HepG2 (cell line): ENCODE data around the gene VPS54. TPM values are rescaled to one million over a fixed set of nuclear protein-coding genes. Genes with fewer than 3 reads are reported as not detected.

Source experiments
- ATAC-seq: fragments of 200-7000 bp; cut with Tn5 transposase; 3 replicates; pipeline ENCODE4 v1.9.1; 2020; ENCODE audit warnings: mild to moderate bottlenecking, moderate library complexity
- BruUV-seq: library from RNA; stranded (reverse); fragments of 400-500 nt; replicated peaks from 2 replicates; lab custom pipeline; 2021; lab: Mats Ljungman, UMichigan
- CTCF ChIA-PET: fragments of 300-600 bp; formaldehyde crosslinking; extraction: SDS; loops from one replicate; lab custom pipeline; 2021; ENCODE audit warnings: low total read pairs, inconsistent platforms, low intra/inter-chr PET ratio; lab: Yijun Ruan, JAX
- POLR2A ChIA-PET: fragments of 350-600 bp; sonication (Branson Sonifier 250); formaldehyde crosslinking; loops from one replicate; lab custom pipeline; 2020; ENCODE audit warnings: antibody characterized with exemption, inconsistent platforms; lab: Yijun Ruan, JAX
- DNase-seq: peaks from one replicate; pipeline ENCODE4 v3.0.0-alpha.2; 2015; ENCODE audit warnings: low spot score
- FAIRE-seq: peaks from 3 replicates; lab custom pipeline; 2011; peaks lifted over from hg19 to GRCh38; lab: Jason Lieb, UNC
- H2AFZ ChIP-seq: one replicate; pipeline ENCODE4 v1.6.1; 2011; ENCODE audit warnings: low read length, inconsistent platforms
- H3K27ac ChIP-seq: fragments of 300-600 bp; 3 replicates; pipeline ENCODE4 v1.8.0; 2011; ENCODE audit warnings: mixed run types, mild to moderate bottlenecking, mixed read lengths, low read length, inconsistent platforms; ENCODE audit not compliant: insufficient read depth; ENCODE audit errors: extremely low read length
- H3K27me3 ChIP-seq, 2 experiments: fragments of 200-600 bp in 1 of 2; 2 replicates in 1 of 2; 3 replicates in 1 of 2; pipeline versions ENCODE4 v1.6.0 to v1.8.0; 2011; ENCODE audit warnings: low read length in 2 of 2, mild to moderate bottlenecking in 2 of 2, moderate library complexity in 2 of 2, inconsistent platforms in 1 of 2; ENCODE audit not compliant: insufficient read depth in 2 of 2, control insufficient read depth in 1 of 2
- H3K36me3 ChIP-seq, 2 experiments: fragments of 200-600 bp in 1 of 2; replicated peaks in 1 of 2; 2 replicates in 1 of 2; 3 replicates in 1 of 2; pipeline versions ENCODE4 v1.5.1 to v1.8.0; 2011; ENCODE audit warnings: low read length in 2 of 2, inconsistent platforms in 1 of 2; ENCODE audit not compliant: insufficient read depth in 2 of 2, control insufficient read depth in 1 of 2
- H3K4me1 ChIP-seq: 2 replicates; pipeline ENCODE4 v1.5.1; 2012; ENCODE audit warnings: low read length, inconsistent platforms; ENCODE audit not compliant: insufficient read depth
- H3K4me2 ChIP-seq: 2 replicates; pipeline ENCODE4 v1.6.0; 2011; ENCODE audit warnings: low read depth, low read length, inconsistent platforms
- H3K4me3 ChIP-seq, 3 experiments: fragments of 200-600 bp in 1 of 3; sonication (generic), shearing (Covaris generic) in 1 of 3; replicated peaks in 1 of 3; 2 replicates each; pipeline ENCODE4 v1.5.1; 2011 to 2016; ENCODE audit warnings: low read length in 3 of 3, inconsistent platforms in 2 of 3, low read depth in 2 of 3, mild to moderate bottlenecking in 2 of 3, control low read depth in 1 of 3, mixed read lengths in 1 of 3; ENCODE audit not compliant: insufficient read depth in 1 of 3
- H3K79me2 ChIP-seq: one replicate; pipeline ENCODE4 v1.6.1; 2011; ENCODE audit warnings: low read length, inconsistent platforms; ENCODE audit not compliant: insufficient read depth
- H3K9ac ChIP-seq: 2 replicates; pipeline ENCODE4 v1.6.0; 2011; ENCODE audit warnings: mild to moderate bottlenecking, low read depth, low read length, inconsistent platforms; ENCODE audit not compliant: insufficient read depth
- H3K9me3 ChIP-seq: 2 replicates; pipeline ENCODE4 v1.5.1; 2012; ENCODE audit warnings: mild to moderate bottlenecking, low read length
- H4K20me1 ChIP-seq: 2 replicates; pipeline ENCODE4 v1.6.0; 2011; ENCODE audit warnings: inconsistent platforms, mild to moderate bottlenecking, low read length, moderate library complexity; ENCODE audit not compliant: insufficient read depth
- BCL6 ChIP-seq: IDR thresholded peaks from 2 replicates; pipeline ENCODE4 v1.6.1; 2016; ENCODE audit warnings: missing genetic modification reagents, missing compliant biosample characterization
- CENPX ChIP-seq: sonication (generic); formaldehyde crosslinking; IDR thresholded peaks from 2 replicates; pipeline ENCODE4 v1.9.0; 2021; ENCODE audit warnings: mild to moderate bottlenecking, missing genetic modification reagents, moderate library complexity
- ELF3 ChIP-seq: IDR thresholded peaks from 2 replicates; pipeline ENCODE4 v1.6.1; 2016; ENCODE audit warnings: missing genetic modification reagents, missing compliant biosample characterization
- EP300 ChIP-seq, 3 experiments: sonication (generic) in 1 of 3; formaldehyde crosslinking in 1 of 3; IDR thresholded peaks; 2 replicates each; pipeline versions ENCODE4 v1.5.1 to v1.6.1; 2011 to 2020; ENCODE audit warnings: low read depth in 2 of 3, low read length in 2 of 3, borderline replicate concordance in 1 of 3, improper control_type of control experiment in 1 of 3, mild to moderate bottlenecking in 1 of 3, missing genetic modification reagents in 1 of 3, moderate library complexity in 1 of 3
- GATAD2A ChIP-seq: IDR thresholded peaks from 2 replicates; pipeline ENCODE4 v1.6.1; 2016
- GLI4 ChIP-seq: sonication (generic); formaldehyde crosslinking; IDR thresholded peaks from 2 replicates; pipeline ENCODE4 v1.5.1; 2020; ENCODE audit warnings: missing genetic modification reagents, mild to moderate bottlenecking, moderate library complexity, borderline replicate concordance
- HIC2 ChIP-seq: sonication (generic); formaldehyde crosslinking; IDR thresholded peaks from 2 replicates; pipeline ENCODE4 v1.9.0; 2022; ENCODE audit warnings: low read depth, missing genetic modification reagents
- KAT8 ChIP-seq: IDR thresholded peaks from 2 replicates; pipeline ENCODE4 v1.6.1; 2016; ENCODE audit warnings: missing genetic modification reagents, missing compliant biosample characterization
- ONECUT2 ChIP-seq: sonication (generic); formaldehyde crosslinking; IDR thresholded peaks from 2 replicates; pipeline ENCODE4 v1.4.0; 2020; ENCODE audit warnings: missing genetic modification reagents
- SALL2 ChIP-seq: sonication (generic); formaldehyde crosslinking; IDR thresholded peaks from 2 replicates; pipeline ENCODE4 v1.8.1; 2023; ENCODE audit warnings: mild to moderate bottlenecking, missing genetic modification reagents, inconsistent platforms
- SOX13 ChIP-seq, 3 experiments: fragments of 450-650 bp in 1 of 3; sonication (generic) in 1 of 3; formaldehyde crosslinking in 1 of 3; IDR thresholded peaks in 2 of 3; conservative IDR thresholded peaks in 1 of 3; 2 replicates each; pipeline versions ENCODE4 v1.5.0 to v1.6.1; 2016 to 2020; ENCODE audit warnings: antibody characterized with exemption in 1 of 3, mild to moderate bottlenecking in 1 of 3, missing compliant biosample characterization in 1 of 3, missing genetic modification reagents in 1 of 3, moderate library complexity in 1 of 3
- SP5 ChIP-seq: IDR thresholded peaks from 2 replicates; pipeline ENCODE4 v1.6.1; 2016; ENCODE audit warnings: low read depth, borderline replicate concordance
- TBX3 ChIP-seq: fragments of 450-650 bp; IDR thresholded peaks from 2 replicates; pipeline ENCODE4 v1.6.1; 2017; ENCODE audit warnings: antibody characterized with exemption, mild to moderate bottlenecking, inconsistent platforms, borderline replicate concordance
- TEAD3 ChIP-seq: optimal IDR thresholded peaks from 2 replicates; pipeline ENCODE3; 2016; ENCODE audit warnings: borderline replicate concordance
- TOE1 ChIP-seq: sonication (generic); formaldehyde crosslinking; IDR thresholded peaks from 2 replicates; pipeline ENCODE4 v1.4.0; 2020; ENCODE audit warnings: mild to moderate bottlenecking, missing genetic modification reagents
- ZMYM2 ChIP-seq: sonication (generic); formaldehyde crosslinking; IDR thresholded peaks from 2 replicates; pipeline ENCODE4 v1.8.0; 2022; ENCODE audit warnings: mild to moderate bottlenecking, missing genetic modification reagents
- ZNF253 ChIP-seq: sonication (generic); formaldehyde crosslinking; IDR thresholded peaks from 2 replicates; pipeline ENCODE4 v1.8.0; 2022; ENCODE audit warnings: mild to moderate bottlenecking, missing genetic modification reagents, borderline replicate concordance
- WGBS: methylation state at CpG from one replicate; pipeline ENCODE4 v1.1.6; 2017; ENCODE audit warnings: low lambda C conversion rate; 5-methylcytosine and 5-hydroxymethylcytosine counted together
- in situ Hi-C: cut with HindIII; loops from 2 replicates; pipeline ENCODE4 v1.10.0; 2017; ENCODE audit warnings: low pct_unique_long_range_greater_than_20kb; ENCODE audit not compliant: extremely low pct_ligation_motif_present
- intact Hi-C: fragments of 100-400 bp; cut with micrococcal nuclease; formaldehyde crosslinking; loops from one replicate; pipeline ENCODE4 v1.10.0; 2022; ENCODE audit not compliant: unreplicated experiment
- polyA plus RNA-seq, 8 experiments: library from polyadenylated mRNA; depleted of rRNA in 3 of 8; stranded (reverse) in 7 of 8; unstranded in 1 of 8; fragments of >200 nt; fragmentation: Illumina TruSeq in 4 of 8; extraction: Trizol in 4 of 8; gene quantifications; 2 replicates each; pipeline versions ENCODE4 v1.2.1 to v1.2.3, GENCODE V29; 2011 to 2016; ENCODE audit warnings: low read depth in 4 of 8, missing spikeins in 1 of 8, mixed read lengths in 1 of 8; ENCODE audit not compliant: insufficient read depth in 1 of 8
- total RNA-seq, 5 experiments: library from RNA; depleted of rRNA; stranded (reverse); fragments of >200 nt; fragmentation: Illumina TruSeq; extraction: Trizol; gene quantifications; 2 replicates each; pipeline ENCODE4 v1.2.3, GENCODE V29; 2016; ENCODE audit warnings: low read depth in 1 of 5
- TF ChIP-seq, protein P1 (sequence below): sonication (generic); formaldehyde crosslinking; IDR thresholded peaks from 2 replicates; pipeline ENCODE4 v1.5.0; 2020; ENCODE audit warnings: mild to moderate bottlenecking, missing genetic modification reagents, moderate library complexity
- TF ChIP-seq, protein P2 (sequence below): sonication (generic); formaldehyde crosslinking; IDR thresholded peaks from 2 replicates; pipeline ENCODE4 v1.4.0; 2020; ENCODE audit warnings: mild to moderate bottlenecking, missing genetic modification reagents

The VPS54 gene
- total and polyA plus RNA-seq, 2 of the 13 experiments (the other 11 are each of a cell fraction or from before 2014, with no cell fraction given): 64.7 to 77.5 TPM

DNA sequence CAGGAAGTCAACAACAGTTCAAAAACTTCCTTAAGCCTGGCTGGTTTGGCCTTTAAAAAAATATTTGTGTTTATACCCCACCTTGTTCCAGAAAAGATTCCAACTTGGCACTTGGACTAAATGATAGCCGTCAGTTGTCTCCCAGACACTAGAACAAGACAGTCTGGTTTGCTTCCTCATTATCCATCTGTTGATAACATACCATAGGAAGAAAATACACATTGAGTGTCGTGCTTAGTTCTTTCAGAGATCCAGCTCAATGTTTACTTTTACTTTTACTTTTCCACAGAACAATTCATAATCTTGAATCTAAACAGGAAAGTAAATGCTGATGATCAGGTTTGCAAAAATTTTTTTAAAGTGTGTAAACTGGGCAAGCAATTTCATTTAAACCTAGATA lies 2.4 kb upstream of the VPS54 start:
- H3K4me2 ChIP-seq: peak overlapping the region; percentile 59
- TF ChIP-seq ZNF253 (no peak), SALL2 (CRISPR knock-in tag) (no peak), ONECUT2 (CRISPR knock-in tag) (no peak), SOX13 (IDR thresholded peaks at IDR 0.05) (no peak), SOX13 (CRISPR knock-in tag; conservative IDR thresholded peaks at IDR 0.05 in 1 of 2, IDR thresholded peaks at IDR 0.05 in 1 of 2) (peak in 1 of 2 experiments; percentile 76; a peak in 2 of 4 replicates), GLI4 (CRISPR knock-in tag) (no peak), GATAD2A (CRISPR knock-in tag) (peak; percentile 57), BCL6 (CRISPR knock-in tag) (peak; percentile 51; the same call in 1 of the 2 replicates), ZMYM2 (CRISPR knock-in tag) (no peak), TBX3 (no peak), CENPX (CRISPR knock-in tag) (no peak), SP5 (CRISPR knock-in tag) (no peak), ELF3 (CRISPR knock-in tag) (peak; percentile 90), EP300 (IDR thresholded peaks at IDR 0.05; ENCODE audit: low read depth in 2 of 2, low read length in 2 of 2) (peak in 1 of 2 experiments; percentile 36; a peak in 1 of 4 replicates), EP300 (CRISPR knock-in tag; IDR thresholded peaks at IDR 0.05; ENCODE audit: borderline replicate concordance) (no peak), TOE1 (CRISPR knock-in tag) (no peak), KAT8 (CRISPR knock-in tag) (0 out of 2 replicates have a peak, but pooled peaks have one; percentile 16), TEAD3 (peak; percentile 38), HIC2 (CRISPR knock-in tag) (no peak)
- TF ChIP-seq, protein P1, sequence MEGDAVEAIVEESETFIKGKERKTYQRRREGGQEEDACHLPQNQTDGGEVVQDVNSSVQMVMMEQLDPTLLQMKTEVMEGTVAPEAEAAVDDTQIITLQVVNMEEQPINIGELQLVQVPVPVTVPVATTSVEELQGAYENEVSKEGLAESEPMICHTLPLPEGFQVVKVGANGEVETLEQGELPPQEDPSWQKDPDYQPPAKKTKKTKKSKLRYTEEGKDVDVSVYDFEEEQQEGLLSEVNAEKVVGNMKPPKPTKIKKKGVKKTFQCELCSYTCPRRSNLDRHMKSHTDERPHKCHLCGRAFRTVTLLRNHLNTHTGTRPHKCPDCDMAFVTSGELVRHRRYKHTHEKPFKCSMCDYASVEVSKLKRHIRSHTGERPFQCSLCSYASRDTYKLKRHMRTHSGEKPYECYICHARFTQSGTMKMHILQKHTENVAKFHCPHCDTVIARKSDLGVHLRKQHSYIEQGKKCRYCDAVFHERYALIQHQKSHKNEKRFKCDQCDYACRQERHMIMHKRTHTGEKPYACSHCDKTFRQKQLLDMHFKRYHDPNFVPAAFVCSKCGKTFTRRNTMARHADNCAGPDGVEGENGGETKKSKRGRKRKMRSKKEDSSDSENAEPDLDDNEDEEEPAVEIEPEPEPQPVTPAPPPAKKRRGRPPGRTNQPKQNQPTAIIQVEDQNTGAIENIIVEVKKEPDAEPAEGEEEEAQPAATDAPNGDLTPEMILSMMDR (CRISPR knock-in tag): no peak
- TF ChIP-seq, protein P2, sequence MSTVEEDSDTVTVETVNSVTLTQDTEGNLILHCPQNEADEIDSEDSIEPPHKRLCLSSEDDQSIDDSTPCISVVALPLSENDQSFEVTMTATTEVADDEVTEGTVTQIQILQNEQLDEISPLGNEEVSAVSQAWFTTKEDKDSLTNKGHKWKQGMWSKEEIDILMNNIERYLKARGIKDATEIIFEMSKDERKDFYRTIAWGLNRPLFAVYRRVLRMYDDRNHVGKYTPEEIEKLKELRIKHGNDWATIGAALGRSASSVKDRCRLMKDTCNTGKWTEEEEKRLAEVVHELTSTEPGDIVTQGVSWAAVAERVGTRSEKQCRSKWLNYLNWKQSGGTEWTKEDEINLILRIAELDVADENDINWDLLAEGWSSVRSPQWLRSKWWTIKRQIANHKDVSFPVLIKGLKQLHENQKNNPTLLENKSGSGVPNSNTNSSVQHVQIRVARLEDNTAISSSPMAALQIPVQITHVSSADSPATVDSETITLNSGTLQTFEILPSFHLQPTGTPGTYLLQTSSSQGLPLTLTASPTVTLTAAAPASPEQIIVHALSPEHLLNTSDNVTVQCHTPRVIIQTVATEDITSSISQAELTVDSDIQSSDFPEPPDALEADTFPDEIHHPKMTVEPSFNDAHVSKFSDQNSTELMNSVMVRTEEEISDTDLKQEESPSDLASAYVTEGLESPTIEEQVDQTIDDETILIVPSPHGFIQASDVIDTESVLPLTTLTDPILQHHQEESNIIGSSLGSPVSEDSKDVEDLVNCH (CRISPR knock-in tag): no peak

More for the DNA sequence above, 2.4 kb upstream of the VPS54 start:
- peak overlapping the region; percentile 14; the same call in 1 of the 2 replicates for H3K9ac ChIP-seq
- peak overlapping the region in 1 of 3 experiments; percentile 11; a peak in 1 of 6 replicates for H3K4me3 ChIP-seq
- peaks cover 79% of the 10 kb centered on the region for H3K4me1 ChIP-seq
- DNase-seq (peak; percentile 58), FAIRE-seq (no peak), ATAC-seq (no peak)
- in situ Hi-C loops (no loop called here), intact Hi-C loops (loop anchor here (5.0 kb wide), 1 partner anchor 121 kb away; the partner anchor contains the start of gene PELI1)
- H2AFZ ChIP-seq: peak overlapping the region; percentile 37
- H3K9me3 ChIP-seq: no peaks in the 10 kb centered on the region
- whole genome bisulfite sequencing: 15% methylated on average over 2 of the region's 2 CpGs
- H4K20me1 ChIP-seq: 0 out of 2 replicates have a peak, but pooled peaks cover 4% of the 10 kb centered on the region
- no TSS peak for BruUV-seq
- no peaks in the 10 kb centered on the region; a peak in 1 of 5 replicates for H3K27me3 ChIP-seq
- POLR2A ChIA-PET: interaction anchor here (1.0 to 2.6 kb wide), 2 partner anchors 13 to 36 kb away, joined by 3 to 6 read pairs; no protein-coding TSS in a partner anchor
- no peaks in the 10 kb centered on the region for H3K36me3 ChIP-seq
- peaks cover 39% of the 10 kb centered on the region for H3K79me2 ChIP-seq
- CTCF ChIA-PET: no interaction called here
- H3K27ac ChIP-seq: peak overlapping the region; percentile 64
